ENCODE results near the gene ST8SIA2.

ST8SIA2 gene

GRCh38 chr15:92505611-92506010, 111.9 kb downstream of the ST8SIA2 start:
- Mint-ChIP-seq H3K27ac (no peak overlapping the region), H3K27me3 (ENCODE audit: low read depth) (peaks cover 24% of the 10 kb centered on the region), H3K9me3 (peaks cover 8% of the 10 kb centered on the region), H3K4me1 (ENCODE audit: low read depth) (no peaks in the 10 kb centered on the region), H3K4me3 (no peak overlapping the region), H3K36me3 (ENCODE audit: low read depth) (no peaks in the 10 kb centered on the region)

GRCh38 chr15:92506506-92506905, 112.8 kb downstream of the ST8SIA2 start:
- Mint-ChIP-seq H3K27me3 (ENCODE audit: low read depth) (peaks cover 24% of the 10 kb centered on the region), H3K9me3 (peaks cover 8% of the 10 kb centered on the region), H3K36me3 (ENCODE audit: low read depth) (no peaks in the 10 kb centered on the region), H3K4me3 (no peak overlapping the region), H3K4me1 (ENCODE audit: low read depth) (no peaks in the 10 kb centered on the region), H3K27ac (no peak overlapping the region)

GRCh38 chr15:92510163-92510882, 116.6 kb downstream of the ST8SIA2 start:
- H3K36me3 Mint-ChIP-seq (ENCODE audit: low read depth), result no peaks in the 10 kb centered on the region
- H3K9me3 Mint-ChIP-seq, result peaks cover 8% of the 10 kb centered on the region
- no peak overlapping the region for H3K4me3 Mint-ChIP-seq
- no peak overlapping the region for H3K27ac Mint-ChIP-seq
- peaks cover 7% of the 10 kb centered on the region for H3K27me3 Mint-ChIP-seq (ENCODE audit: low read depth)
- H3K4me1 Mint-ChIP-seq (ENCODE audit: low read depth), result no peaks in the 10 kb centered on the region
